Activated CD4-positive, alpha-beta T cell treated with anti-CD3 and anti-CD28 coated beads for 4 hours (primary cell): ENCODE results near the gene MYH15.
A peak's percentile ranks its signal among the peaks of the same experiment; 100 is the strongest.

Experiments used
- DNase-seq, 2 donors: peaks; one replicate each; pipeline ENCODE4 v3.0.0-alpha.2; 2020

Gene MYH15

DNA sequence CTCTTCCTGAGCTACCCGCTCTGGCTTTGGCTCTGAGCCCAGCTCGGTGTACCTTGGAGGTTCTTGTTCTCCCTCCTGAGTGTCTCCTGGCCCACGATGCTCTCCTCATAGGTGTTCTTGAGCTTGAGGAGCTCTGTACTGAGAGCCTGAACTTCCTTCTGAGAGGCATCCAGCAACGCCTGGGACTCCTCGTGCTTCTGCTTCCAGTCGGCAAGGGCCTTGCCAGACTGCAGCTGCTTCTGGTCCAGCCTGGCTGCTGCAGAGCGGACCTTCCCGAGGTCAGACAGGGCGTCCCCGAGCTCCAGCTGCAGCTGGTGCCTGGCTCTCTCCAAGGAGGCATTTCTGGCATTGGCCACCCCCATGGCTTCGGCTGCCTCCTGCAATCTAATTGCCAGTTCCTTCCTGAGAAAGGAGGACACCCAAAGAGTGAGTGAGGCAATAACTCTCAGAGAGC, 99.8 kb downstream of the MYH15 start:
- no peak for DNase-seq

- DNase-seq = no peak
These were observed 100.6 kb downstream of the MYH15 start for GRCh38 chr3:108409800-108410178.

DNA sequence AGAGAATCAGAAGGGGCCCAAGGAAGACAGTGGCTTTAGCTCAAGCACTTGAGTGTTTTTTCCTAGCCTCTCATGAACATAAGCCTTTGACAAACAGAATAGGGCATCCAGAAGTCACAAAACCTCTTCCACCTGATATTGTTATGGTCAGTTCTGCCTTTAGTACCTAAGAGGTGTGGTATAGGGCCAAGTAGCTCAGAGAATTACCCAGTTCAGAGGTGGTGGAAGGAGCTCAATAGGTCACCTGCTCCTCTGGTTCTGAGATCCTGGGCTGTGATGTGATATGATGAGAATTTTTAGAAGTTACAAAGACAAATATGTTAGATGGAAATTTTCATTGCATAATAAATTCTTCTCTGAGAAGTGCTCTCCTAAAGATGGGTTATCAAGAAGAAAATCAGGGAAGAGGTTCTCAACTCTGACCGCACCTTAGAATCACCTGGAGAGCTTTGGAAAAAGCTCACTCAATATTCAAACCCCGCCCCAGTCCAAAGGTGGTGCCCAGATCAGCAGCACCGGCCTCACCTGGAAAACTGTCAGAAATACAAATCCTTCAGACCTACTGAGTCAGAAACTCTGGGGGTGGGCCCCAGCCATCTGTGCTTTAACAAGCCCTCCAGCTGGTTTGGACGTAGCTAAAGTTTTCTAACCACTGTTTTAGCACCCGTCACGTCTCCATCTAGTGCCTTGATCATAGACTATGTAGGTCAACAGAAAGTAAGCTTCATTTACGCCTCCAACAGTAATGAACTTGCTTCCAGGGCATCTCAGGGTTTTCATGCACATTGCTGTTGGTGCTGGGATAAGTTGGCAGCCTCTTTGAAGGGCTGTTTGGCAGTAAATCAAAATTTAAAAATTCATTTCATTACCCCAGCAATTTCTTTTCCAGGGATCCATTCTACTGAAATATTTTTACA, 101.3 kb downstream of the MYH15 start:
- DNase-seq = no peak

- DNase-seq = no peak
These were observed 102.5 kb downstream of the MYH15 start for GRCh38 chr3:108407886-108408285.

DNA sequence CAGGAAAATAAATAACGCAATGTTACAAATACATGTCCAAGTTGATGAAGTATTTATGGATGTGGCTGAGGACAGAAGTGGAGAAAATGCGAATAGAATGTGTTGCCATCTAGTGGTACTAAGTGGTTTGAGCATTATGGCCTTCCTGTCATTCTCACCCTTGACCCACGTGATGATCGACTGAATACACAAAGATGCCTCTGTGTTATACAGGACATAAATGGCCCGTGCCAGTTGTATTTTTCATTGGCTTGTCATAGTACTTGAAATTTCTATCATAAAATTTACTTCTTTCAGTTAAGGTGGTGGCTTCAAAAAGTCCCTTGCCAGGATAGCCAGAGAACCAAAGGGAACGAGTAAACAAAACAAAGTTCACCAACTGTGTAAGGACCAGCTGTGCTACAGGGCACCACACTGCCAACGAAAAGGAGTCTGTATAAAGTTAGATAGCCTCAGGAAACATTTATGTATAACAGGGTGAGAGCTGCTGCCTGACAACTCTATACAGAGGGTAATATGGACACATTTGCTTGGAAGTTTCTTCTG, 103.7 kb downstream of the MYH15 start:
- DNase-seq = peak; percentile 19 to 35

DNA sequence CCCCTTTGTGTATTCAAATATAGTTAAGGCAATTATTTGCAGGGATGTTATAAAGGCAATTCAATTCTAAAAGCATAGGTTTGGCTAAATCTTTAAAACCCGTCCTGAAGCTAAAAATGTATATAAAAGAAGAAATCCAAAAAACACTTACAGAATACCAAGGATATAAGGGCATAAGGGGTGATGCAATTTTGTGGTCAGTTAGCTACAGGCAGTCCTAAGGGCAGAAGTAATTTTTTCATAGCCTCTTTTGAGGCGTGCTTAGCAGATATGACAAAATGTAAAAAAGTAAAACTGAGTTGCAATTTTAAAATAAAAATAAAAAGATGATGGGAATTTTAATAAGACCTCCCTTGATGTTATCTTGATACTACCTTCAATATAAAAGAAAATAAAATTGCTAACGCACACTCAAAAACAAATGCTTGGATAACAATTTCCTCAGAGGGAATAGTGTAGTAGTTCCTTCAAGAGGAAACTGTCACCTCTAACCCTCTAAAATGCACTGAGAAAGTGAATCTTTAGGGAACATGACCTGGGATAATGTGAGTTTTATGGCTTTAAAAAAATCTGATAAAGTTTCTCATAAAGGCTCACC, 104.2 kb downstream of the MYH15 start:
- no peak for DNase-seq

GRCh38 chr3:108404368-108404767, 106.0 kb downstream of the MYH15 start:
- no peak for DNase-seq

DNA sequence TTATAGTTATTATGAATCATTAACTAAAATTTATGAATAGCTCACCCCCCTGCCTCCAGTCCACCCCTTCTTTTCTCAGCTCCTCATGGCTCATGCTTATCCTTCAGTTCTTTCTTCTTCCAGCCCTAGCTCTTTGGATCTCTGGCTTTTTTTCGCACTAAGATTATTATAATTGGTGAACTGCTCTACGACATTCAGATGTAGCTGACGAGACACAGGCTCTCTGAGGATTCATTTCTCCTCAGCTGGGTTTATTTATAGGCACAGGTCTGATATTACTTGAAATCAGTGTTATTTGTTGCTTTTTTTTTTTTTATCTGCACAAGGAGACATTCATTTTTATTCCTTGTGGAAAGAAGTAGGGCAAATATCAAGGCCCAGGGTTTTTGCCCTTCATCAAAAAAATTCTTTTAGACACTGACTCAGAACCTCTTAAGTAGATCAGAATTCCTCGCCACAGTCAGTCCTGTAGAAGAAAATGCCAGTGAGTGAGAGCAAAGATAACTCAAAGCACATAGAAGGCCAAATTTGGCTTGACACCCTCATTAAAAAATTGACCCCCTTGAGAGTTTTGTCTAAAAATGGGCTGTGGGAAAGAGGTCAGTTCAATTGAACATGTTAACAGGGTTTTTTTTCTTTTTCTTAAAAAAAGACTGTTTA, 106.6 kb downstream of the MYH15 start:
- DNase-seq = no peak

- no peak for DNase-seq
These were observed 107.2 kb downstream of the MYH15 start for GRCh38 chr3:108403198-108403597.

- no peak for DNase-seq
These were observed 108.6 kb downstream of the MYH15 start for GRCh38 chr3:108401836-108402235.

DNA sequence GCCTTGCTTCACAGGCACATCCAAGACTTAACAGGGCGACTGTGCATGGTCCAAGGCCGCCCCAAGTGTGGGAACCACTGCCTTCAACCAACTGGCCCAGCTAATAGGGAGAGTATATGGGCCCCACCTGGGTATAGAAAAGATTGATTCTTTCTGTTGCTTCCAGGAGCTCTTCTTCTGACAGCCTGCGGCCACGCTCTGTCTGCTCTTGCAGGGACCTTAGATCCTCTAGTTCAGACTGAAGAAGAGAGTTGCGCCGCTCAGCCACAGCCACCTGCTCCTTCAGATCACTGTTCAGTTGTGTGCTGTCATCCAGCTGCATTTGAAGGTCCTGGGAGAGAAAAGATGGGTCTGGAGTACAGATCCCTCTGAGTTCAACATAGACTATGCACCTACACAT, 111.9 kb downstream of the MYH15 start:
- DNase-seq = no peak

- DNase-seq = no peak
These were observed 114.1 kb downstream of the MYH15 start for GRCh38 chr3:108396336-108396735.

DNA sequence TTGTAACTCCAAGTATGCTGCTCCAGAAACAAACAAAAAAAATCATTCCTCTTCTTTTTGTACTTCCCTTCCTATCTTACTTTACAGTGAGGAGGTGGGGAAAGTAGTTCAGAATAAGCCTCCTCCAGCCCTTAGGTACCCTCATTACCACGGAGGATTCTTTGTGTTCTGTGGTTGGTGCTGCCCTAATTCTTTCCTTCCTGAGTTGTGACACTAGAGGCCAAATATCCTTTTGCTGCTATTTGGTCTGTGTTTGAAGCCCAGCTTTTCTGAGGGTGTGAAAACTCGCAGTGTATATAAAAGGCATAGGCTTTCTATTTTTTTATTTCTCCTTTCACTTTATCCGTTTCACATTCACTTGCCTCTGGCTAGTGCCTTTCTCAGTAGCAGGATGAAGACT, 115.8 kb downstream of the MYH15 start:
- no peak for DNase-seq

- no peak for DNase-seq
These were observed 116.4 kb downstream of the MYH15 start for GRCh38 chr3:108394016-108394415.

- DNase-seq = no peak
These were observed 117.1 kb downstream of the MYH15 start for GRCh38 chr3:108393128-108393900.

DNA sequence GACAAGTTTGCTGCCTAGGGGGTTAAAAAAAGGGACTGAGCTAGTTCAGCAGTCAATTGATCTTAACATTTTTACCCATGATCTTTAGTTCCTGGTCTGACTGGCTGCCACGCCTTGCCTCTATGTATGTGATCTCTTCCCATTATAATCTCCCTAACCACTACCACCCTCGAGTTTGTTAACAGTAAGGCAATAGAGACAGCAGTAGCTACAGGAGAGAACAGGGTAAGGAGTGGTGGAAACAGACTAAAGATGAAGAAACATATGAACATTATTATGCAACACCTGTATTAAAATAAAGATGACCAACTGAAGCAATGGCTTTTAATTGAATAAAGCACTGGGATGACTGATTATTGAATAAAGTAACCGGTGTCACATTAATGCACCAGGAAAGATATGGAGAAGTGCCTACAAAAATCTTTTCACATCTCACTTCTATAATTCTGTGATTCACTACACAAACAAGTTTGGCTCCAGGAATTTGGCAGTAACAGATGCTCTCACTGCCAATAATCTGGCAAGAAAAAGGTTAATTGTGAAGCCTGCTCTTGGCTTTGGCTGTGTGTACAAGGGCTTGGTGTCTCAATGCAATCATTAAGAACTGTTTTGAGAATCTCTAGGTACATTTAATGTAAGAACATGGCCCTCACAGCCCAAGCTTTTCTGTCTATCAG, 118.3 kb downstream of the MYH15 start:
- DNase-seq = no peak

GRCh38 chr3:108389372-108389771, 121.0 kb downstream of the MYH15 start:
- DNase-seq = no peak

DNA sequence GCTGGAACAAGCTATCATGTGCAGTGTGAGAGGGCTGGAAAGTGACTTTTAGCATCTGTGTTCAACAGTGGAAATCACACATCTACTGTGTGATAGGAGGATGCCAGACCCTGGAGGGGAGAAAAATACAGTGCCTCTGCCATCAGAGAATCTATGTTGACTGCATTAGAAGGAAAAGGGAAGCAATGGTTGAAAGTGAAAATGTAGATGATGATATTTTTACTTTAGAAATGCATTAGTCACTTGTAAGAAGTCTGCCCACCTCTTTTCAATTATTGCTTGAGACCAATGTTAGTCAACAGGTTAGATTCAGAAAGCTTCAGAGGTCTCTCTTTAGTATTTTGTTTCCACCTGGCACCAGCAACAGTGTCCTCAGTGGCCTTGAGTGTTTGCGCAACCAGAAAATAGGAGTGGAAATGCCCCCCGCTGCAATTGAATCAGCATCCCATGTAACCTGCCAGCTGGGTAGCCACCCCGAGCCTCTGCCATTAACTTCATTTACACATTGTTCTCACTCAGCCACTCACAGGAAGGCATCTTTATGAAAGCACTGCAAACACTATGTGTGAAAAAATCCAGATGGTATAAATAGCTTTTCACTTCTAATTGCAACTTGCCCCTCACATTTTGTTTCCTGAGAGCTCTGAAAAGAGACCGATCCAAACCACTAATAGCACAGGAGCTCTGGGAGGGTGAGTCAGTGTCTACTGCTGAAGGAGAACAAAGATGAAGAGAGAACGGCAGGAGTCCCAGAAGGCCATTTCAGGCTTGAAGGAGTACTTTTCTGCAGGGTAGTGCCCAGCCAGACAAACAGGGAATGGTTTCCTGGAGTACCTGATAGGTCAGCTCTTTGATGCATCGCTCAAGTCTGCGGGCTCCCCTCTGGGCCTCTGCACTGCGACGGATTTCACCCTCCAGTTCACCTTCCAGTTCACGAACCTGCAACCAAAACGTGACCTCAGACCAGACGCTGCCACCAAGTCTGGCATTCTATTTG, 122.0 kb downstream of the MYH15 start:
- DNase-seq = no peak

DNA sequence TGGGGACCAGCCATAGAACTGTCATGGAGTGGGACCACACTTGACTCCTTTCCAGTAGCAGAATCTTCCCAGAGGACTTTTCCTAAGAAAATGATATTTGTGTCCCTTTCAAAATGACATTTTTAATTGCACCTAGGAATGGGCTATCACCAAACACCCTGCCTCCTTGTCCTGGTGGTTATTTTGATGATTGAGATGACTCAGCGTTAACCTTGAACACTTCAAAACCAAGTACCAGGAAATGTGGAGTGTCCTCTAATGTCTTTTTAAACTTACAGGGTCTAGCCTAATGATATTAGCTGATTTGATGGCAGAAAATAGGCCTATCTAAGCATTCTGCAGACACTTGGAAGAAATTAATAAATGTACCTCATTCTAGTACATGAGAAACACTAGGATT, 123.3 kb downstream of the MYH15 start:
- DNase-seq = no peak

DNA sequence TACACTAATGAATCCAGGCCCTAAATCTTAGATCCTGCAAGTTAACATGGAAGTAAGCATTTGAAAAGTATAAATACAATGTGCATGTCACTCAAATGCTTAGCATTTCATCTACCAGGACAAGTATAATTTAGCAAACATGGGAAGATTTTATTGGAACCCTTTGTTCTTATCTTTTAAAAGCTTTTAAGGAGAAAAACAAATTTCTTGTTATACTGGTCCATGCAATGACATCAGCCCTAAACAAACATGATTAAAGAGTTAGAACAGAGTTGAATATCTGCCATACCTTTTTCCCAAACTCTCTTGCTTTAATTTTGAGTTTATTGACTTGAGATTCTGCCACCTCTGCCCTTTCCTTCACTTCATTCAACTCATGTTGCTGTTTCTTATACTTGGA, 127.1 kb downstream of the MYH15 start:
- no peak for DNase-seq
